ENCODE results near the gene EIF4E1B. TPM values are rescaled to one million over a fixed set of nuclear protein-coding genes. Genes with fewer than 3 reads are reported as not detected.

EIF4E1B gene
- total and polyA plus RNA-seq, 2 experiments from 2014 or later, result 0.17 TPM; not detected in 1

DNA sequence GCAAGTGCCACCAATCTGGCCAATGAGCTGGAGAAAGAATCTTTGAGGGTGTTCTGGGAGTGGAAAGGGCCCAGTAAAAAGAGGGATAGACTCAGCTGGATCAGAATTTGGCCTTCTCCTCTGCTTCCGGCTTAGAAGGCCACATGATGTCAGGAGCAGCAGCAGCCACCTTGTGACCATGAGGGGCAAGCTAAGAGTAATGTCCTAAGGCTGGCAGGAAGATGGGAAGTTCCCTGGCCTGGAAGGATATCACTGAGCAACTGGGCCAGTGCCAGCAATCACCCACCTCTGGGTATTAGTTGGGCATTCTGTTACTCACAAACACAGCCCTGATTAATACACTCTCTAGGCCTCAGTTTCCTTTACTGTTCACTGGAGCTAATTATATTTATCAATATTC, 61.0 kb downstream of the EIF4E1B start:
- H3K9me2 ChIP-seq (ENCODE audit: insufficient read depth), result no peaks in the 10 kb centered on the region
- Mint-ChIP-seq H3K4me3 (no peak overlapping the region), H3K27me3 (ENCODE audit: insufficient read depth, low read depth, poor library complexity) (peaks cover 11% of the 10 kb centered on the region), H3K27ac (no peak overlapping the region), H3K36me3 (ENCODE audit: low read depth) (peaks cover 4% of the 10 kb centered on the region; the same call in 1 of the 3 replicates), H3K9me3 (peaks cover 13% of the 10 kb centered on the region; the same call in 2 of the 3 replicates), H3K4me1 (peaks cover 26% of the 10 kb centered on the region)
- H3K27me3 ChIP-seq (ENCODE audit: insufficient read depth), result no peaks in the 10 kb centered on the region
- TF ChIP-seq, protein P1, sequence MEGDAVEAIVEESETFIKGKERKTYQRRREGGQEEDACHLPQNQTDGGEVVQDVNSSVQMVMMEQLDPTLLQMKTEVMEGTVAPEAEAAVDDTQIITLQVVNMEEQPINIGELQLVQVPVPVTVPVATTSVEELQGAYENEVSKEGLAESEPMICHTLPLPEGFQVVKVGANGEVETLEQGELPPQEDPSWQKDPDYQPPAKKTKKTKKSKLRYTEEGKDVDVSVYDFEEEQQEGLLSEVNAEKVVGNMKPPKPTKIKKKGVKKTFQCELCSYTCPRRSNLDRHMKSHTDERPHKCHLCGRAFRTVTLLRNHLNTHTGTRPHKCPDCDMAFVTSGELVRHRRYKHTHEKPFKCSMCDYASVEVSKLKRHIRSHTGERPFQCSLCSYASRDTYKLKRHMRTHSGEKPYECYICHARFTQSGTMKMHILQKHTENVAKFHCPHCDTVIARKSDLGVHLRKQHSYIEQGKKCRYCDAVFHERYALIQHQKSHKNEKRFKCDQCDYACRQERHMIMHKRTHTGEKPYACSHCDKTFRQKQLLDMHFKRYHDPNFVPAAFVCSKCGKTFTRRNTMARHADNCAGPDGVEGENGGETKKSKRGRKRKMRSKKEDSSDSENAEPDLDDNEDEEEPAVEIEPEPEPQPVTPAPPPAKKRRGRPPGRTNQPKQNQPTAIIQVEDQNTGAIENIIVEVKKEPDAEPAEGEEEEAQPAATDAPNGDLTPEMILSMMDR (conservative IDR thresholded peaks at IDR 0.05; ENCODE audit: low read depth in 2 of 2), result no peak
- TF ChIP-seq, protein P2, sequence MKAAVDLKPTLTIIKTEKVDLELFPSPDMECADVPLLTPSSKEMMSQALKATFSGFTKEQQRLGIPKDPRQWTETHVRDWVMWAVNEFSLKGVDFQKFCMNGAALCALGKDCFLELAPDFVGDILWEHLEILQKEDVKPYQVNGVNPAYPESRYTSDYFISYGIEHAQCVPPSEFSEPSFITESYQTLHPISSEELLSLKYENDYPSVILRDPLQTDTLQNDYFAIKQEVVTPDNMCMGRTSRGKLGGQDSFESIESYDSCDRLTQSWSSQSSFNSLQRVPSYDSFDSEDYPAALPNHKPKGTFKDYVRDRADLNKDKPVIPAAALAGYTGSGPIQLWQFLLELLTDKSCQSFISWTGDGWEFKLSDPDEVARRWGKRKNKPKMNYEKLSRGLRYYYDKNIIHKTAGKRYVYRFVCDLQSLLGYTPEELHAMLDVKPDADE (IDR thresholded peaks at IDR 0.05), result no peak
- TF ChIP-seq EZH2phosphoT487 (IDR thresholded peaks at IDR 0.05; ENCODE audit: unreplicated experiment) (no peak), STAT1 (IDR thresholded peaks at IDR 0.05; ENCODE audit: unreplicated experiment) (no peak), EZH2 (IDR thresholded peaks at IDR 0.05; ENCODE audit: low read depth, unreplicated experiment) (no peak), ZNF114 (CRISPR knock-in tag; IDR thresholded peaks at IDR 0.05) (no peak), ZNF331 (CRISPR knock-in tag; IDR thresholded peaks at IDR 0.05; ENCODE audit: low read depth) (no peak), NANOG (IDR thresholded peaks at IDR 0.05; ENCODE audit: borderline replicate concordance) (no peak), JUNB (IDR thresholded peaks at IDR 0.05; ENCODE audit: unreplicated experiment) (no peak), POLR2AphosphoS5 (IDR thresholded peaks at IDR 0.05; ENCODE audit: low read depth) (no peak), CREB1 (CRISPR knock-in tag; IDR thresholded peaks at IDR 0.05; ENCODE audit: low read depth) (no peak)
- TF ChIP-seq, protein P3, sequence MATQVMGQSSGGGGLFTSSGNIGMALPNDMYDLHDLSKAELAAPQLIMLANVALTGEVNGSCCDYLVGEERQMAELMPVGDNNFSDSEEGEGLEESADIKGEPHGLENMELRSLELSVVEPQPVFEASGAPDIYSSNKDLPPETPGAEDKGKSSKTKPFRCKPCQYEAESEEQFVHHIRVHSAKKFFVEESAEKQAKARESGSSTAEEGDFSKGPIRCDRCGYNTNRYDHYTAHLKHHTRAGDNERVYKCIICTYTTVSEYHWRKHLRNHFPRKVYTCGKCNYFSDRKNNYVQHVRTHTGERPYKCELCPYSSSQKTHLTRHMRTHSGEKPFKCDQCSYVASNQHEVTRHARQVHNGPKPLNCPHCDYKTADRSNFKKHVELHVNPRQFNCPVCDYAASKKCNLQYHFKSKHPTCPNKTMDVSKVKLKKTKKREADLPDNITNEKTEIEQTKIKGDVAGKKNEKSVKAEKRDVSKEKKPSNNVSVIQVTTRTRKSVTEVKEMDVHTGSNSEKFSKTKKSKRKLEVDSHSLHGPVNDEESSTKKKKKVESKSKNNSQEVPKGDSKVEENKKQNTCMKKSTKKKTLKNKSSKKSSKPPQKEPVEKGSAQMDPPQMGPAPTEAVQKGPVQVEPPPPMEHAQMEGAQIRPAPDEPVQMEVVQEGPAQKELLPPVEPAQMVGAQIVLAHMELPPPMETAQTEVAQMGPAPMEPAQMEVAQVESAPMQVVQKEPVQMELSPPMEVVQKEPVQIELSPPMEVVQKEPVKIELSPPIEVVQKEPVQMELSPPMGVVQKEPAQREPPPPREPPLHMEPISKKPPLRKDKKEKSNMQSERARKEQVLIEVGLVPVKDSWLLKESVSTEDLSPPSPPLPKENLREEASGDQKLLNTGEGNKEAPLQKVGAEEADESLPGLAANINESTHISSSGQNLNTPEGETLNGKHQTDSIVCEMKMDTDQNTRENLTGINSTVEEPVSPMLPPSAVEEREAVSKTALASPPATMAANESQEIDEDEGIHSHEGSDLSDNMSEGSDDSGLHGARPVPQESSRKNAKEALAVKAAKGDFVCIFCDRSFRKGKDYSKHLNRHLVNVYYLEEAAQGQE (IDR thresholded peaks at IDR 0.05; ENCODE audit: unreplicated experiment), result no peak
- TF ChIP-seq, protein P4, sequence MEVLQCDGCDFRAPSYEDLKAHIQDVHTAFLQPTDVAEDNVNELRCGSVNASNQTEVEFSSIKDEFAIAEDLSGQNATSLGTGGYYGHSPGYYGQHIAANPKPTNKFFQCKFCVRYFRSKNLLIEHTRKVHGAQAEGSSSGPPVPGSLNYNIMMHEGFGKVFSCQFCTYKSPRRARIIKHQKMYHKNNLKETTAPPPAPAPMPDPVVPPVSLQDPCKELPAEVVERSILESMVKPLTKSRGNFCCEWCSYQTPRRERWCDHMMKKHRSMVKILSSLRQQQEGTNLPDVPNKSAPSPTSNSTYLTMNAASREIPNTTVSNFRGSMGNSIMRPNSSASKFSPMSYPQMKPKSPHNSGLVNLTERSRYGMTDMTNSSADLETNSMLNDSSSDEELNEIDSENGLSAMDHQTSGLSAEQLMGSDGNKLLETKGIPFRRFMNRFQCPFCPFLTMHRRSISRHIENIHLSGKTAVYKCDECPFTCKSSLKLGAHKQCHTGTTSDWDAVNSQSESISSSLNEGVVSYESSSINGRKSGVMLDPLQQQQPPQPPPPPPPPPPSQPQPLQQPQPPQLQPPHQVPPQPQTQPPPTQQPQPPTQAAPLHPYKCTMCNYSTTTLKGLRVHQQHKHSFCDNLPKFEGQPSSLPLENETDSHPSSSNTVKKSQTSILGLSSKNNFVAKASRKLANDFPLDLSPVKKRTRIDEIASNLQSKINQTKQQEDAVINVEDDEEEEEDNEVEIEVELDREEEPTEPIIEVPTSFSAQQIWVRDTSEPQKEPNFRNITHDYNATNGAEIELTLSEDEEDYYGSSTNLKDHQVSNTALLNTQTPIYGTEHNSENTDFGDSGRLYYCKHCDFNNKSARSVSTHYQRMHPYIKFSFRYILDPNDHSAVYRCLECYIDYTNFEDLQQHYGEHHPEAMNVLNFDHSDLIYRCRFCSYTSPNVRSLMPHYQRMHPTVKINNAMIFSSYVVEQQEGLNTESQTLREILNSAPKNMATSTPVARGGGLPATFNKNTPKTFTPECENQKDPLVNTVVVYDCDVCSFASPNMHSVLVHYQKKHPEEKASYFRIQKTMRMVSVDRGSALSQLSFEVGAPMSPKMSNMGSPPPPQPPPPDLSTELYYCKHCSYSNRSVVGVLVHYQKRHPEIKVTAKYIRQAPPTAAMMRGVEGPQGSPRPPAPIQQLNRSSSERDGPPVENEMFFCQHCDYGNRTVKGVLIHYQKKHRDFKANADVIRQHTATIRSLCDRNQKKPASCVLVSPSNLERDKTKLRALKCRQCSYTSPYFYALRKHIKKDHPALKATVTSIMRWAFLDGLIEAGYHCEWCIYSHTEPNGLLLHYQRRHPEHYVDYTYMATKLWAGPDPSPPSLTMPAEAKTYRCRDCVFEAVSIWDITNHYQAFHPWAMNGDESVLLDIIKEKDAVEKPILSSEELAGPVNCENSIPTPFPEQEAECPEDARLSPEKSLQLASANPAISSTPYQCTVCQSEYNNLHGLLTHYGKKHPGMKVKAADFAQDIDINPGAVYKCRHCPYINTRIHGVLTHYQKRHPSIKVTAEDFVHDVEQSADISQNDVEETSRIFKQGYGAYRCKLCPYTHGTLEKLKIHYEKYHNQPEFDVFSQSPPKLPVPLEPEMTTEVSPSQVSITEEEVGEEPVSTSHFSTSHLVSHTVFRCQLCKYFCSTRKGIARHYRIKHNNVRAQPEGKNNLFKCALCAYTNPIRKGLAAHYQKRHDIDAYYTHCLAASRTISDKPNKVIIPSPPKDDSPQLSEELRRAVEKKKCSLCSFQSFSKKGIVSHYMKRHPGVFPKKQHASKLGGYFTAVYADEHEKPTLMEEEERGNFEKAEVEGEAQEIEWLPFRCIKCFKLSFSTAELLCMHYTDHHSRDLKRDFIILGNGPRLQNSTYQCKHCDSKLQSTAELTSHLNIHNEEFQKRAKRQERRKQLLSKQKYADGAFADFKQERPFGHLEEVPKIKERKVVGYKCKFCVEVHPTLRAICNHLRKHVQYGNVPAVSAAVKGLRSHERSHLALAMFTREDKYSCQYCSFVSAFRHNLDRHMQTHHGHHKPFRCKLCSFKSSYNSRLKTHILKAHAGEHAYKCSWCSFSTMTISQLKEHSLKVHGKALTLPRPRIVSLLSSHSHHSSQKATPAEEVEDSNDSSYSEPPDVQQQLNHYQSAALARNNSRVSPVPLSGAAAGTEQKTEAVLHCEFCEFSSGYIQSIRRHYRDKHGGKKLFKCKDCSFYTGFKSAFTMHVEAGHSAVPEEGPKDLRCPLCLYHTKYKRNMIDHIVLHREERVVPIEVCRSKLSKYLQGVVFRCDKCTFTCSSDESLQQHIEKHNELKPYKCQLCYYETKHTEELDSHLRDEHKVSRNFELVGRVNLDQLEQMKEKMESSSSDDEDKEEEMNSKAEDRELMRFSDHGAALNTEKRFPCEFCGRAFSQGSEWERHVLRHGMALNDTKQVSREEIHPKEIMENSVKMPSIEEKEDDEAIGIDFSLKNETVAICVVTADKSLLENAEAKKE (CRISPR knock-in tag; IDR thresholded peaks at IDR 0.05), result no peak
- no peaks in the 10 kb centered on the region for H3F3A ChIP-seq (replicated peaks; ENCODE audit: low read depth)
- H4K20me1 ChIP-seq (replicated peaks; ENCODE audit: insufficient read depth), result no peaks in the 10 kb centered on the region
- no peaks in the 10 kb centered on the region for H3K36me3 ChIP-seq (ENCODE audit: insufficient read depth)
- H3K4me3 ChIP-seq, result no peak overlapping the region
- H3K27ac ChIP-seq (ENCODE audit: low read depth), result no peak overlapping the region
- no peak overlapping the region for H3K4me2 ChIP-seq
- no peak overlapping the region for H2AFZ ChIP-seq
- peaks cover 11% of the 10 kb centered on the region for H3K4me1 ChIP-seq (ENCODE audit: insufficient read depth)
- no peak for DNase-seq (ENCODE audit: low spot score)
- ATAC-seq, result no peak
- H3K79me2 ChIP-seq (replicated peaks; ENCODE audit: insufficient read depth), result no peaks in the 10 kb centered on the region
